Astrocyte of the cerebellum (primary cell): ENCODE results near the gene SYNGR4.
"Not testable (repeated sequence)": the region's sequence is repeated elsewhere in the genome, so short reads cannot be mapped to it uniquely, and the experiment has no call there.

Experiments used
- DNase-seq: peaks from one replicate; pipeline ENCODE4 v3.0.0-alpha.2; 2011; ENCODE audit warnings: low read depth
- H3K4me3 ChIP-seq: 2 replicates; pipeline ENCODE4 v1.5.1; 2011; ENCODE audit warnings: mild to moderate bottlenecking, low read depth, low read length, moderate library complexity
- in situ Hi-C: cut with HindIII; loops from 2 replicates; pipeline ENCODE4 v1.10.0; 2017; ENCODE audit warnings: low sequenced_read_pairs
- TF ChIP-seq, protein P1 (sequence below): IDR thresholded peaks from 2 replicates; pipeline ENCODE4 v1.5.1; 2012; ENCODE audit warnings: low read length, low read depth, moderate library complexity, mild to moderate bottlenecking; ENCODE audit errors: missing control alignments

SYNGR4 gene

DNA sequence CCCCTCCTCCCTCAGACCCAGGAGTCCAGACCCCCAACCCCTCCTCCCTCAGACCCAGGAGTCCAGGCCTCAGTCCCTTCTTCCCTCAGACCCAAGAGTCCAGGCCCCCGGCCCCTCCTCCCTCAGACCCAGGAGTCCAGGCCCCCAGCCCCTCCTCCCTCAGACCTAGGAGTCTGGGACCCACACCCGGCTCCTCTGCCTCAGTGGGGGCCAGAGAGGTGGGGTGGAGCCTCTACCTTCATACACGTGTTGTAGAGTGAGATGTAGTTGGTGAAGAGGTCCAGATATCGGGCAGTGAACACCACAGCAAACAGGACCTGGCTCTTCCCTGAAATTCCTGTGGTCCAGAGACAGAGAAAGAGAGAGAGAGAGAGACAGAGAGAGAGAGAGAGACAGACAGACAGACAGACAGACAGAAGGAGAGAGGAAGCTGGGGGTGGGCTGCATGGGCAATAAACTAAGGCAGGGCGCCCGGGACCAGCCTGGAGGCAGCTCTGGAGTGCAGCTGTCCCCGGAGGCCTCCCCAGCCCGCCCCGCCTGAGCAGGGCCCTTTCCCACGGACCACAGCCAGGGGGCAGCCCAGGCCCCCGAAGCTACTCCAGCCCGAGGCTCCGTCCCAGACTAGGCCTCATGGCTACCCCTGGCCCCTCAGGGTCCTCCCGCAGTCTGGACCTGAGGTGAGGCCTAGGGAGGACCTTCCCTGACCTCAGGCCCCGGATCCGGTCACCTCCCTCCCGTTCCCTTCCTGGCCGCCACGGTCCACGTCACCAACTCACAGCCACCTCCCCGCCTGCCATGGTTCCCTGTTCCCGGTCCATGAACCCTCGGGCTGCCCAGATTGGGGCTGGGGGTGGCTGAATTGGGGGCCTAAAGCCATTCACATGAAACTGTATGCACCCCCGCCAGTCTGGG lies 26.3 kb downstream of the SYNGR4 start:
- TF ChIP-seq, protein P1, sequence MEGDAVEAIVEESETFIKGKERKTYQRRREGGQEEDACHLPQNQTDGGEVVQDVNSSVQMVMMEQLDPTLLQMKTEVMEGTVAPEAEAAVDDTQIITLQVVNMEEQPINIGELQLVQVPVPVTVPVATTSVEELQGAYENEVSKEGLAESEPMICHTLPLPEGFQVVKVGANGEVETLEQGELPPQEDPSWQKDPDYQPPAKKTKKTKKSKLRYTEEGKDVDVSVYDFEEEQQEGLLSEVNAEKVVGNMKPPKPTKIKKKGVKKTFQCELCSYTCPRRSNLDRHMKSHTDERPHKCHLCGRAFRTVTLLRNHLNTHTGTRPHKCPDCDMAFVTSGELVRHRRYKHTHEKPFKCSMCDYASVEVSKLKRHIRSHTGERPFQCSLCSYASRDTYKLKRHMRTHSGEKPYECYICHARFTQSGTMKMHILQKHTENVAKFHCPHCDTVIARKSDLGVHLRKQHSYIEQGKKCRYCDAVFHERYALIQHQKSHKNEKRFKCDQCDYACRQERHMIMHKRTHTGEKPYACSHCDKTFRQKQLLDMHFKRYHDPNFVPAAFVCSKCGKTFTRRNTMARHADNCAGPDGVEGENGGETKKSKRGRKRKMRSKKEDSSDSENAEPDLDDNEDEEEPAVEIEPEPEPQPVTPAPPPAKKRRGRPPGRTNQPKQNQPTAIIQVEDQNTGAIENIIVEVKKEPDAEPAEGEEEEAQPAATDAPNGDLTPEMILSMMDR: peak; percentile 69
- DNase-seq: no peak
- in situ Hi-C loops: no loop called here
- H3K4me3 ChIP-seq: peak overlapping the region; percentile 99

DNA sequence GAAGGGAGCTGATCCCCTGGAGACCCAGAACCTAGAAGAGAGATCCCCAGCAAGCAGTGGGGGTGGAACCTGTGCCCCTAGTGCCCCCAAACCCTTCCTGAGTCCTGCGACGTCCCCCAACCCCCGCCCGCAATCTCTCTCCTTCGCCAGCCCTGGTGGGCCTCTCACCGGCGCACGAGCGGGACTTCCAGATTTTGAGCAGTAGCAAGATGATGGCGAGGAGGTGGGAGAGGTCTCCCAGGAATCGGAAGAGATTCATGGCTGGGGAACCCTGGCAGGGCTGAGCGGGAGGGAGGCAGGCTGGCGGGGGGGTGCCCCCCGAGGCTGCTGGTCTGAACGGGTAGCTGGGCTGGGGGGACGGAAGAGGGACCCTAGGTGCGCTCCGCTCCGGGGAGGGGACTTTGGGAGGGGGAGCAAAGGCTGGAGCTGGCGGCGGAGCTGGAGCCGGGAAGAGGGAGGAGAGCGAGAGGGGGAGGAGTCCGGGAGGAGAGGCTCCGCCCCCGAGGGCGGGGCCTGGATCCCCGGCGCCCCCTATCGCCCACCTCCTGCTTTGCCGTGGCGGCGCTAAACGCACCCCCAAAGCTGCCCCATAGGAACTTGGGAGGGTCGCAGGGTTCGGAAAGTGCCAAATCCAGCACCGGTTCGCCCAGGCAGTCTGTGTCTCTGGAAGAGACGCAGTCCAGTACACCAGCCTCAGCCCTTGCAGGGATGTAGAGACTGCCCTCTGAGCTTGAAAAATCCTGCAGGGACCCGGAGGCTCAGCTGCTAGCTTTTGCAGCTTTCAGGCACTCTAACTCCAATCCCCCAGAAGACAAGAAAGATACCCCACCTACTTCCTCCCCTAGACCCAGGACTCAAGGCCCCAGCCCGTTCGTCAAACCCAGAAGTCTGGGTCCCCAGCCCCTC lies 27.2 kb downstream of the SYNGR4 start, which contains the start of gene KDELR1:
TSS of gene KDELR1 (minus strand) at position 452 of the 906 bp plus-strand sequence. CDS start at position 259, 193 bp downstream.
- peak; percentile 26 for DNase-seq
- in situ Hi-C loops: no loop called here
- peak within 1 kb of the TSS; percentile 99 for H3K4me3 ChIP-seq
- TF ChIP-seq, protein P1: peak; percentile 93

DNA sequence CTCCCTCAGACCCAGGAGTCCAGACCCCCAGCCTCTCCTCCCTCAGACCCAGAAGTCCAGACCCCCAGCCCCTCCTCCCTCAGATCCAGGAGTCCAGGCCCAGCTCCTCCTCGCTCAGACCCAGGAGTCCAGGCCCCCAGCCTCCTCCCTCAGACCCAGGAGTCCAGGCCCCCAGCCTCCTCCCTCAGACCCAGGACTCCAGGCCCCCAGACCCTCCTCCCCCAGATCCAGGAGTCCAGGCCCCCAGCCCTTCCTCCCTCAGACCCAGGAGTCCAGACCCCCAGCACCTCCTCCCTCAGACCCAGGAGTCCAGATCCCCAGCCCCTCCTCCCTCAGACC lies 27.8 kb downstream of the SYNGR4 start:
- H3K4me3 ChIP-seq, in situ Hi-C loops, DNase-seq: not testable (repeated sequence)

DNA sequence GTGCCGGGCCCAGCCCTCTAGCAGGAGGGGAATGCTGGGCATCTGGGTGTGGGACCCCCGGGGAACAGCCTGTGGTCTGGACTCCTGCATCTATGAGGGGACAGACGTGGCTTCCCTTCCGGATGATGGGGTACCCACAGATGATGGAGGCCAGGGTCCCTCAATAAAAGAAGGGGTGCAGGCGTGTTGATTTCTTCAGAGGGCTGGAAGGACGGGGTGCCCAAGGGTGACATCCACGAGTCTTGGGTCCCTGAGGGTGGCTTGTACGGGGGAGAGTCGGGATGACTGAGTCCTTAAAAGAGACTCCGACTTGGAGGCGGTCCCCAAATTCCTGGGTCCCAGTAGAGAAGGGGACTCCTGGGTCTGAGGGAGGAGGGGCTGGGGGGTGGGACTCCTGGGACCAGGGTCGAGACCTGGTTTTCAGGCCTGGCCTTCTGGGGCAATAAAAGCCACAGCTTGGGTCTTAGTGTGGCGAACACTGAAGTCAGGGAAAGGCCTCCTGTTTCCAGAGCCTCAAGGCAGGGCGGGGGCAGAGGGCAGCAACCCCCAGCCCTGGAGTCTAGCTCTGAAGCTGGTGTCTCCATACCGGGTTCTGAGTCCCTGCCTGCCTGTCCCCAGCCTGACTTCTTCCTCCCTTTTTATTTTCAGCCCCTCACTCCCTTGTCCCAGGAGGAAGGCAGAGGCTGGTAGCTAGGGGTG lies 28.8 kb downstream of the SYNGR4 start:
- TF ChIP-seq, protein P1: no peak
- no peak for DNase-seq
- H3K4me3 ChIP-seq: no peak overlapping the region
- in situ Hi-C loops: no loop called here

DNA sequence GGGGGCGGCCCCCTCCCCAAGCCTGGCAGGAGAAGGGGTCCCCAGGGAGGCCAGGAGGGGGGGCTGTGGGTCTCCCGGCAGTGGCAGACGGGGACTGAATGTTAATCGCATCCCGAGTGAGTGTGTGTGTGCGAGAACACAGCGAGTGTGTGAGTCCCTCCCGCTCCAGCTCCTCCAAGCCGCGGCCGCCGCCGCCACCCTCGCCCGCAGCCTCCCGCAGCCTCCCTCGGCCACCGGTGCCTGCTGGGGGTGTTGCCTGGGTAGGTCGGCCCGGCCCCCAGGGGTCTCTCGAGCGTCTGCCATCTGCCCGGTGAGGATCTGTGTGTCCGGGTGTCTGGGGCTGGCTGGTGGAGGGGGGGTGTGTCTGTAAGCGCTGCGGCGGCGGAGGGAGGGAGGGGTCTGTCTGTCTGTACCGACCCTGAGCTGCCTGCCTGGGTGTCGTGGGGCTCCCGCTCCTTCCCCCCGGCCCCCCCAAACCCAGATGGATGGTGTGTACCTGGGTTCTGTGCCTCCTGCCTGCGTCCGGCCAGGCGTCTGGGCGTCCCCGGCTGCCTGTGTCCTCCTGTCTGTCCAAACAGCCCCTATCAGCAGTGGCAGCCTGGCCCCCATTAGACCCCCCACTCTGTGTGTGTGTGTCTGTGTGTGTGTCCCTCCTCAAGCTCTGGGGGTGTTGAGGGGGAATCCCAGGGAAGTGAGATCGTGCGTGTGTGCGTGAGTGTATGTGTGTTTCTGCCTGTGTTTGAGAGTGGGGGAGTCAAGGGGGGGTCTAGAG lies 29.6 kb downstream of the SYNGR4 start, which contains the start of gene GRIN2D:
TSS of gene GRIN2D (plus strand) at position 110 of the 772 bp plus-strand sequence. CDS start 4,725 bp downstream, outside the sequence.
- no peak for DNase-seq
- in situ Hi-C loops: no loop called here
- TF ChIP-seq, protein P1: no peak
- peak within 1 kb of the TSS; percentile 25 for H3K4me3 ChIP-seq

DNA sequence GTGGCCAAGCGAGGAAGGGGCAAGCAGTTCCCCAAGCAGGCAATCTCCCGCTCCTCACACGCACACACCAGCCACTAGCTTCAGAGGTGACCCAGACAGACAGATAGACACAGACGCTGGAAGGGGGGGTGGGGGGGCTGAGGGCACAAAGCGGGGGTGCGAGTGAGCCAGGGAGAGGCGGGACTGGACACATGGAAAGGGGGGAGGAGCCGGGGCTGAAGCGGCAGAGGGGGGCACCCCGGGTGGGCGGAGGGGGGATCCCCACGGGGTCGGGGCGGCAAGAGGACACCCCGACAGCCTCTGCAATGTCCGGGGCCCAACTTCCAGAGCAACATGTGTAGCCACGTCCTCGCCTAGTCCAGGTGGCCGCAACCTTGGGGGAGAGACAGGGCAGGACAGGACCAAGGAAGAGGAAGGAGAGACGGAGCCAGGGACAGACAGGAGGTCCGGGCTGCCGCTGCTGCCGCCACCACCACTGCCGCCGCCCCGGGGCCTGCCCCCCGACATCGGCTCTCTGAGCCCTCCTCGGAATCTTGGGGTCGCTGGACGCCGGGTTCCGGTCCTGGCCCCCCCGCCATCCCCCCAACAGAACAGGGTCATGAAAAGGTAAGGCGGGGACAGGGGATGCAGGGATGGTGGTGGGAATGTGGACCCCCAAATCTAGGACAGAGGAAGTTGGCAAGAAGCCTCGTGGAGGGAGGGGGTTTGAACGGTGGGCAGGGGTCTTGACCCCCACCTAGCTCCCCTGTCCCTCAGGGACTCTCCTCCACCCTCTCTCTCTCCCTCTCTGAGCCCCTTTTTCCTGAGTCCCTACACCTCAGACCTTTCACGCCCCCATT lies 30.4 kb downstream of the SYNGR4 start:
- no peak for DNase-seq
- in situ Hi-C loops: no loop called here
- no peak overlapping the region for H3K4me3 ChIP-seq
- TF ChIP-seq, protein P1: no peak
